CD4-positive, alpha-beta memory T cell (primary cell): Measurements from ENCODE around the gene SNHG17. TPM values are rescaled to one million over a fixed set of nuclear protein-coding genes. Genes with fewer than 3 reads are reported as not detected.
"Not testable (repeated sequence)": the region's sequence is repeated elsewhere in the genome, so short reads cannot be mapped to it uniquely, and the experiment has no call there.

Experiments used
- CTCF ChIA-PET: fragments of 350-600 bp; sonication (Branson Sonifier 250); formaldehyde crosslinking; loops from one replicate; lab custom pipeline; 2021; ENCODE audit warnings: inconsistent platforms; ENCODE audit not compliant: partially characterized antibody; lab: Charles Lee
- POLR2A ChIA-PET: fragments of 350-600 bp; sonication (Branson Sonifier 250); formaldehyde crosslinking; loops from one replicate; lab custom pipeline; 2021; ENCODE audit not compliant: partially characterized antibody; lab: Charles Lee
- DNase-seq, 5 donors: peaks; one replicate each; pipeline versions ENCODE4 v3.0.0 to v3.0.0-alpha.2; 2020 to 2022; ENCODE audit warnings: mixed read lengths in 1 of 5
- H3K27ac ChIP-seq: one replicate; pipeline ENCODE4 v1.7.0; 2013; ENCODE audit warnings: low read depth, low read length
- H3K27me3 ChIP-seq: 2 replicates; pipeline ENCODE4 v1.7.0; 2013; ENCODE audit warnings: mild to moderate bottlenecking, low read length, moderate library complexity; ENCODE audit not compliant: insufficient read depth
- H3K36me3 ChIP-seq: 2 replicates; pipeline ENCODE4 v1.7.0; 2013; ENCODE audit warnings: mild to moderate bottlenecking, low read length, moderate library complexity; ENCODE audit not compliant: insufficient read depth
- H3K4me1 ChIP-seq: 2 replicates; pipeline ENCODE4 v1.7.0; 2013; ENCODE audit warnings: mild to moderate bottlenecking, low read length, moderate library complexity; ENCODE audit not compliant: insufficient read depth
- H3K4me3 ChIP-seq, 2 donors: one replicate each; pipeline ENCODE4 v1.7.0; 2013; ENCODE audit warnings: low read length in 2 of 2, mild to moderate bottlenecking in 1 of 2
- H3K9me3 ChIP-seq, 2 donors: one replicate each; pipeline ENCODE4 v1.7.0; 2013; ENCODE audit warnings: low read length in 2 of 2, control low read depth in 1 of 2; ENCODE audit not compliant: control insufficient read depth in 1 of 2
- H3K27ac Mint-ChIP-seq, 7 donors: one replicate each; pipeline ENCODE4 v1.8.0; 2020 to 2021; ENCODE audit warnings: mixed read lengths in 7 of 7, mild to moderate bottlenecking in 6 of 7, inconsistent platforms in 3 of 7, moderate library complexity in 3 of 7
- H3K27me3 Mint-ChIP-seq, 2 donors: one replicate each; pipeline ENCODE4 v1.8.0; 2020 to 2021; ENCODE audit warnings: mixed read lengths in 2 of 2
- H3K36me3 Mint-ChIP-seq, 2 donors: one replicate each; pipeline ENCODE4 v1.8.0; 2020 to 2021; ENCODE audit warnings: mixed read lengths in 2 of 2, inconsistent platforms in 1 of 2, mild to moderate bottlenecking in 1 of 2
- H3K4me1 Mint-ChIP-seq, 4 donors: one replicate each; pipeline ENCODE4 v1.8.0; 2020 to 2021; ENCODE audit warnings: mixed read lengths in 4 of 4, mild to moderate bottlenecking in 1 of 4
- H3K4me3 Mint-ChIP-seq, 8 donors: one replicate each; pipeline ENCODE4 v1.8.0; 2020 to 2021; ENCODE audit warnings: mixed read lengths in 8 of 8, mild to moderate bottlenecking in 7 of 8, moderate library complexity in 6 of 8, inconsistent platforms in 3 of 8
- H3K9me3 Mint-ChIP-seq, 8 donors: one replicate each; pipeline ENCODE4 v1.8.0; 2020 to 2021; ENCODE audit warnings: mixed read lengths in 8 of 8, mild to moderate bottlenecking in 5 of 8, inconsistent platforms in 3 of 8, moderate library complexity in 1 of 8
- intact Hi-C: fragments of 100-400 bp; cut with micrococcal nuclease; formaldehyde crosslinking; loops from one replicate; pipeline ENCODE4 v1.15.1; 2023
- polyA plus RNA-seq, 2 donors: library from polyadenylated mRNA; unstranded; fragments of 300-500 nt; fragmentation: Illumina TruSeq; gene quantifications; one replicate each; pipeline ENCODE4 v1.2.3, GENCODE V29; 2021
- total RNA-seq, 2 experiments: library from RNA; stranded (reverse); gene quantifications; one replicate each; pipeline ENCODE4 v1.2.3, GENCODE V29; 2021

SNHG17 gene
- total and polyA plus RNA-seq, 4 experiments from 2014 or later, result 43.7 to 109 (median 47.9) TPM

DNA sequence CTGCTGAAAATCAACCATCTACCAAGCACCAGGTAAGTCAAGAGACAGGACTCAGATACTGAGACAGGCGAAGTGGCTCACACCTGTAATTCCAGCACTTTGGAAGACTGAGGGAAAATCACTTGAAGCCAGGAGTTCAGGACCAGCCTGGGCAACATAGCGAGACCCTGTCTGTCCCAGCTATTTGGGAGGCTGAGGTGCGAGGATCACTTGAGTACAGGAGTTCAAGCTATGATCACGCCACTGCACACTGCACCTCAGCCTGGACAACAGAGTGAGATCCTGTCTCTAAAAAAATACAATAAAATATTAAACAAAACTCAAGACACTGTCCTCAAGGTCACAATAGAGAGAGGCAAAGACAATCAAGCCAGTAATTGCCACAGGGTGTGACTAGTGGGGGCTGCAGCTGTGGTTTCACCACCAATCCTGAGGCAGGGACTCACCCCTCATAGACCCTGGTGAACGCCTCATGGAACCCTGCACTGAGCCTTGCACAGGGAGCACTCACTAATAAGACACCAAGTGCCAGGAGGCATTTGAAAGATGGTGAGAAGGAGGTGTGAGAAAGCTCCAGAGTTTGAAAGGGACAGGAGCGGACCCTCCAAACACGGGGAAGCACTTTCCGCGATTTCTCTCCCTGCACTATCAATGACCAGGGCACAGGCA, 1.7 kb downstream of the SNHG17 start:
- CTCF ChIA-PET, result interaction anchor here (1.1 to 5.8 kb wide), 3 partner anchors 11 to 39 kb away, joined by 3 to 105 read pairs (median 34); partner anchors contain the start of gene RALGAPB

DNA sequence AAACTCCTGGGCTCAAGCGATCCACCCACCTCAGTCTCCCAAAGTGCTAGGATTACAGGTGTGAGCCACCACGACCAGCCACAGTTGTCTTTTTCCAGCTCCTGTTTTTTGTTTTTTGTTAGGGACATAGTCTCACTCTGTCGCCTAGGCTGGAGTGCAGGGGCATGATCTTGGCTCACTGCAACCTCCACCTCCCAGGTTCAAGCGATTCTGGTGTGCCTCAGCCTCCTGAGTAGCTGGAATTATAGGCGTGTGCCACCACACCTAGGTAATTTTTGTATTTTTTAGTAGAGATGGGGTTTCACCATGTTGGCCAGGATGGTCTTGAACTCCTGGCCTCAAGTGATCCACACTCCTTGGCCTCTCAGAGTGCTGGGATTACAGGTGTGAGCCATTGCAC, 2.3 kb downstream of the SNHG17 start:
- POLR2A ChIA-PET, result interaction anchor here (2.9 to 5.2 kb wide), 2 partner anchors 13 to 40 kb away, joined by 42 to 170 read pairs; partner anchors contain the start of gene RALGAPB
- H3K27me3 Mint-ChIP-seq, H3K9me3 ChIP-seq, H3K27me3 ChIP-seq, H3K27ac ChIP-seq, DNase-seq, H3K4me3 ChIP-seq, H3K9me3 Mint-ChIP-seq, intact Hi-C loops: not testable (repeated sequence)
- CTCF ChIA-PET, result interaction anchor here (1.4 to 5.8 kb wide), 3 partner anchors 8 to 39 kb away, joined by 4 to 105 read pairs (median 34); partner anchors contain the start of gene RALGAPB
- H3K4me1 Mint-ChIP-seq, result peaks cover 27 to 68% (median 49%) of the 10 kb centered on the region in 4 donors
- H3K36me3 Mint-ChIP-seq, result peaks cover 45 to 66% of the 10 kb centered on the region in 2 donors
- peak overlapping the region in 6 of 7 donors; percentile 22 to 96 (median 70) for H3K27ac Mint-ChIP-seq
- Histone ChIP-seq H3K4me1 (peaks cover 30% of the 10 kb centered on the region), H3K36me3 (peaks cover 45% of the 10 kb centered on the region)
- H3K4me3 Mint-ChIP-seq, result peak overlapping the region in 4 of 8 donors; percentile 15 to 97 (median 62)

More for the DNA sequence above, 1.7 kb downstream of the SNHG17 start:
- Mint-ChIP-seq H3K27ac (peak overlapping the region; percentile 95 to 98 (median 96)), H3K4me1 (peaks cover 23 to 64% (median 46%) of the 10 kb centered on the region in 4 donors), H3K4me3 (peak overlapping the region; percentile 91 to 97 (median 94)), H3K9me3 (peaks cover 0 to 2% (median 0%) of the 10 kb centered on the region in 8 donors), H3K27me3 (no peaks in the 10 kb centered on the region), H3K36me3 (peaks cover 42 to 60% of the 10 kb centered on the region in 2 donors)
- Histone ChIP-seq H3K36me3 (peaks cover 39% of the 10 kb centered on the region), H3K4me3 (peak overlapping the region in 1 of 2 donors; percentile 88), H3K9me3 (no peaks in the 10 kb centered on the region), H3K4me1 (peaks cover 30% of the 10 kb centered on the region), H3K27me3 (no peaks in the 10 kb centered on the region), H3K27ac (peak overlapping the region; percentile 75)
- intact Hi-C loops, result no loop called here
- DNase-seq, result no peak
- POLR2A ChIA-PET, result interaction anchor here (1.4 to 5.2 kb wide), 3 partner anchors 13 to 40 kb away, joined by 3 to 170 read pairs (median 42); partner anchors contain the start of gene RALGAPB

DNA sequence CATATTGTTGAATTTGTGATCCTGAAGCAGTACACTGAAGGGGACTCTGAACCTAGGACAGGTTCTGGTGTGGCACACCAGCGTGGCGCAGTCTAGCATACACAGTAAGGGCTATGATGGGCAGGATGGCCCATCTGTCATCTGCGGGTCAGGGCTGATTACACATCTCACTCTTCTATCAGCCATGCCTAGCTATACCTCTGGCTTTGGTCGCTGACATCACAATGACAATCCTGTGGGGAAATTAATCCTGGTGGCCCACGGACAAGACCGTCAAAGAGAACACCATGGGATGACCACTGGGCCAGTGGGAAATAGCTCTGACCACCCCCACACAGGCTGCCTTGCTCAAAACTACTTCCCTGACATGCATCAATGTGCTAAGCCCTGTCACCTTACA, 2.8 kb downstream of the SNHG17 start:
- H3K36me3 ChIP-seq, result peaks cover 51% of the 10 kb centered on the region
- H3K36me3 Mint-ChIP-seq, result peaks cover 49 to 71% of the 10 kb centered on the region in 2 donors
- H3K4me1 Mint-ChIP-seq, result peaks cover 27 to 72% (median 51%) of the 10 kb centered on the region in 4 donors
- no peak overlapping the region for H3K27ac ChIP-seq
- H3K9me3 ChIP-seq, result no peaks in the 10 kb centered on the region
- peaks cover 30% of the 10 kb centered on the region for H3K4me1 ChIP-seq
- peaks cover 0 to 2% (median 0%) of the 10 kb centered on the region in 8 donors for H3K9me3 Mint-ChIP-seq
- no peak for DNase-seq
- peak overlapping the region in 4 of 7 donors; percentile 40 to 95 (median 81) for H3K27ac Mint-ChIP-seq
- intact Hi-C loops, result no loop called here
- CTCF ChIA-PET, result interaction anchor here (1.4 to 5.8 kb wide), 2 partner anchors 9 to 15 kb away, joined by 4 to 105 read pairs; no protein-coding TSS in a partner anchor
- H3K27me3 ChIP-seq, result no peaks in the 10 kb centered on the region
- POLR2A ChIA-PET, result interaction anchor here (5.2 kb wide), 1 partner anchor 14 kb away, joined by 170 read pairs; no protein-coding TSS in a partner anchor
- peak overlapping the region in 5 of 8 donors; percentile 10 to 63 (median 51) for H3K4me3 Mint-ChIP-seq
- H3K27me3 Mint-ChIP-seq, result no peaks in the 10 kb centered on the region
- H3K4me3 ChIP-seq, result no peak overlapping the region

DNA sequence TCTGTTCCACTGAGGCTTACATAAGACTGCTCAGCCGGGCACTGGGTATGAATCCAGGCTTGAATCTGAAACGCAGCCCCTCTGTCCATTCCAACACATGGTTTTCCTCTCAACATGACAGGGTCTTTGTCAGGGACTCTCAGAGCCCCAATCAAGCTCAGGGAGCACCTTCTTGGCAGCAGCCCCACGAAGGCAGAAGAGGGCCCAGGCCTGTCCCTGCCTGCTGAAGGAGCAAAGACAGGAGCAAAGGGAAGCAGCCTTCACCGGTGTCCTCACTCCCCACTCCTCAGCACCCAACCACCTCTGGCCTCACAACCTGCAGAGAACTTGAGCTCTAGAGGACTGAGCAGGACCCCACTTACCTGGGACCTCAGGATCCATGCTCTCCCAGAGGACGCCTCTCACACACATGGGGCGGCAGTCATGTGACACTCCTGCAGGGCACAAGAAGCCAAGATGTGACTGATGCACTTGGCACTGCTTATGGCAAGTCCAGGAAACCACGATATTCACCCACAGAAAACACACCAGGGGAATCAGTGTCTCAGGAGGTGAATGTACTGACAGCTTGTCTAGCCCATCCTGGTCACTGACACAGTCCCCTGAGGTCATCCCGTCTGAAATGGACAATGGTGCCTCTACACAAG, 4.3 kb downstream of the SNHG17 start:
- CTCF ChIA-PET, result interaction anchor here (1.2 to 5.8 kb wide), 2 partner anchors 16 to 42 kb away, joined by 3 to 105 read pairs; partner anchors contain the start of gene RALGAPB
- Histone ChIP-seq H3K36me3 (peaks cover 65% of the 10 kb centered on the region), H3K27ac (no peak overlapping the region), H3K4me1 (peaks cover 30% of the 10 kb centered on the region), H3K4me3 (no peak overlapping the region), H3K9me3 (no peaks in the 10 kb centered on the region), H3K27me3 (no peaks in the 10 kb centered on the region)
- intact Hi-C loops, result no loop called here
- H3K36me3 Mint-ChIP-seq, result peaks cover 64 to 84% of the 10 kb centered on the region in 2 donors
- H3K4me3 Mint-ChIP-seq, result no peak overlapping the region
- POLR2A ChIA-PET, result interaction anchor here (0.6 to 5.2 kb wide), 2 partner anchors 14 to 15 kb away, joined by 3 to 170 read pairs; no protein-coding TSS in a partner anchor
- H3K27me3 Mint-ChIP-seq, result no peaks in the 10 kb centered on the region
- DNase-seq, result no peak
- H3K27ac Mint-ChIP-seq, result peak overlapping the region in 4 of 7 donors; percentile 27 to 95 (median 51)
- H3K9me3 Mint-ChIP-seq, result peaks cover 0 to 2% (median 0%) of the 10 kb centered on the region in 8 donors
- H3K4me1 Mint-ChIP-seq, result peaks cover 31 to 83% (median 58%) of the 10 kb centered on the region in 4 donors

DNA sequence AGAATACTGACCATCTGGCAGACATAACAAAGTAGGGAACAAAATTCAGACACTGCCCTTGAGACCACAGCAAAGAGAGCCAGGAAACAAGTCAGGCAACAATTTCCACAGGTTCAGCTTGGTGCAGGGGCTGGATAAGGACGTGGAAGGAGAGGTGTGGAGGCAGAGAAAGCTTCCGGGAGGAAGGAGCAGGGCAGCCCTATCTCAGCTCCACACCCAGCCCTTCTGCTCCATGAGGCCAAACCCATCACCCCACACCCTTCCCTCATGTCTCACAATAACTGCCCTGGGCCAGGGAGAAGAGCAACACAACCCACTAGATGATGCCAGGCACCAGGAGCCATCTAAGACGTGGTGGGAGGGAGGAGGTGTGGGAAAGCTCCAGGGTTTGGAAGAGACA, 5.8 kb downstream of the SNHG17 start:
- intact Hi-C loops, result no loop called here
- Mint-ChIP-seq H3K9me3 (no peaks in the 10 kb centered on the region), H3K4me3 (peak overlapping the region in 2 of 8 donors; percentile 17 to 26), H3K27ac (peak overlapping the region in 3 of 7 donors; percentile 27 to 55 (median 37)), H3K27me3 (no peaks in the 10 kb centered on the region), H3K4me1 (peaks cover 29 to 74% (median 53%) of the 10 kb centered on the region in 4 donors), H3K36me3 (peaks cover 72 to 89% of the 10 kb centered on the region in 2 donors)
- H3K9me3 ChIP-seq, result no peaks in the 10 kb centered on the region
- H3K27ac ChIP-seq, result no peak overlapping the region
- H3K36me3 ChIP-seq, result peaks cover 80% of the 10 kb centered on the region
- CTCF ChIA-PET, result interaction anchor here (1.4 kb wide), 1 partner anchor 17 kb away, joined by 5 read pairs; no protein-coding TSS in a partner anchor
- no peak for DNase-seq
- H3K27me3 ChIP-seq, result no peaks in the 10 kb centered on the region
- peaks cover 22% of the 10 kb centered on the region for H3K4me1 ChIP-seq
- POLR2A ChIA-PET, result interaction anchor here (1.6 kb wide), 1 partner anchor 18 kb away, joined by 3 read pairs; no protein-coding TSS in a partner anchor
- H3K4me3 ChIP-seq, result no peak overlapping the region

DNA sequence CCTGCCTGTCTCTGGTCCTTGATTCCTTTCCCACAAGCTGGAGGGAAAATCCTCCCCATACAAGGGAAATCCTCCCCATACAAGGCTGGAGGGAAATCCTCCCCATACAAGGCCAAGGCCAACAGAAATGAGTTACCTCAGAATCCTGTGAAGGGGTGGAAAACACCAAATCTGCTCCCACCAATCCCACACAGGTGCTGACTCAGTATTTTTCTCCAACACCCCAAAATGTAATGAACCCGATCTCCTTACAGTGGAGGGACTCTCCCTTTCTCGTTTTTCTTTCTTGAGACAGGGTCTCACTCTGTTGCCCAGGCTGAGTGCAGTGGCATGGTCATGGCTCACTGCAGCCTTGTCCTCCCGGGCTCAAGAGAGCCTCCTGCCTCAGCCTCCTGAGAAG, 6.3 kb downstream of the SNHG17 start:
- ChIA-PET CTCF (interaction anchor here (1.4 kb wide), 1 partner anchor 17 kb away, joined by 5 read pairs; no protein-coding TSS in a partner anchor), POLR2A (interaction anchor here (1.6 kb wide), 1 partner anchor 19 kb away, joined by 3 read pairs; no protein-coding TSS in a partner anchor)
- H3K27me3 Mint-ChIP-seq, result no peaks in the 10 kb centered on the region
- peaks cover 70 to 88% of the 10 kb centered on the region in 2 donors for H3K36me3 Mint-ChIP-seq
- intact Hi-C loops, result no loop called here
- Histone ChIP-seq H3K4me1 (peaks cover 17% of the 10 kb centered on the region), H3K4me3 (no peak overlapping the region), H3K9me3 (no peaks in the 10 kb centered on the region), H3K27me3 (no peaks in the 10 kb centered on the region), H3K36me3 (peaks cover 85% of the 10 kb centered on the region), H3K27ac (no peak overlapping the region)
- H3K27ac Mint-ChIP-seq, result peak overlapping the region in 2 of 7 donors; percentile 7 to 41
- H3K9me3 Mint-ChIP-seq, result no peaks in the 10 kb centered on the region
- H3K4me1 Mint-ChIP-seq, result peaks cover 25 to 71% (median 48%) of the 10 kb centered on the region in 4 donors
- H3K4me3 Mint-ChIP-seq, result peak overlapping the region in 1 of 8 donors; percentile 37
- DNase-seq, result no peak
